IMR-90 (cell line): Measurements from ENCODE around the gene MT1E. TPM values are rescaled to one million over a fixed set of nuclear protein-coding genes. Genes with fewer than 3 reads are reported as not detected.

Experiments
- ATAC-seq: fragments of 200-7000 bp; cut with Tn5 transposase; 2 replicates; pipeline ENCODE4 v1.9.1; 2020; ENCODE audit warnings: low read depth, mild to moderate bottlenecking, moderate library complexity
- BruUV-seq: library from RNA; stranded (reverse); fragments of 400-500 nt; replicated peaks from 2 replicates; lab custom pipeline; 2021; lab: Mats Ljungman, UMichigan
- CTCF ChIA-PET: fragments of 300-600 bp; formaldehyde crosslinking; extraction: SDS; loops from one replicate; lab custom pipeline; 2021; ENCODE audit warnings: antibody characterized with exemption; lab: Yijun Ruan, JAX
- POLR2A ChIA-PET: fragments of 300-600 bp; sonication (Branson Sonifier 250); formaldehyde crosslinking; loops from one replicate; lab custom pipeline; 2022; ENCODE audit warnings: antibody characterized with exemption; ENCODE audit not compliant: unreplicated experiment; lab: Charles Lee
- DNase-seq: peaks from one replicate; pipeline ENCODE4 v3.0.0; 2013
- H2AFZ ChIP-seq: replicated peaks from 2 replicates; pipeline ENCODE3; 2013; ENCODE audit warnings: low read length, mild to moderate bottlenecking; ENCODE audit not compliant: poor library complexity
- H2AK5ac ChIP-seq: 2 replicates; pipeline ENCODE4 v1.6.1; 2013; ENCODE audit warnings: low read depth, low read length, inconsistent platforms
- H2AK9ac ChIP-seq: replicated peaks from 2 replicates; pipeline ENCODE3; 2013; ENCODE audit warnings: mild to moderate bottlenecking, low read depth, low read length, moderate library complexity; ENCODE audit not compliant: poor library complexity
- H2BK120ac ChIP-seq: 2 replicates; pipeline ENCODE4 v1.6.1; 2013; ENCODE audit warnings: low read depth, low read length, inconsistent platforms
- H2BK15ac ChIP-seq: 3 replicates; pipeline ENCODE4 v1.6.1; 2013; ENCODE audit warnings: low read depth, low read length, inconsistent platforms
- H2BK20ac ChIP-seq: 2 replicates; pipeline ENCODE4 v1.6.1; 2013; ENCODE audit warnings: low read depth, mild to moderate bottlenecking, inconsistent platforms, low read length, moderate library complexity
- H2BK5ac ChIP-seq: 2 replicates; pipeline ENCODE4 v1.6.1; 2013; ENCODE audit warnings: mild to moderate bottlenecking, low read depth, low read length, inconsistent platforms; ENCODE audit not compliant: poor library complexity, severe bottlenecking
- H3K14ac ChIP-seq: replicated peaks from 2 replicates; pipeline ENCODE4 v1.6.1; 2013; ENCODE audit warnings: low read depth, low read length, inconsistent platforms
- H3K18ac ChIP-seq: 2 replicates; pipeline ENCODE4 v1.6.1; 2013; ENCODE audit warnings: low read depth, low read length, control low read depth
- H3K23ac ChIP-seq: 2 replicates; pipeline ENCODE4 v1.6.1; 2013; ENCODE audit warnings: low read depth, low read length, inconsistent platforms
- H3K27ac ChIP-seq: 2 replicates; pipeline ENCODE4 v1.5.1; 2013; ENCODE audit warnings: mild to moderate bottlenecking, control low read depth, low read length; ENCODE audit not compliant: insufficient read depth
- H3K27me3 ChIP-seq: 2 replicates; pipeline ENCODE4 v1.6.1; 2013; ENCODE audit warnings: low read length; ENCODE audit not compliant: control insufficient read depth, insufficient read depth
- H3K36me3 ChIP-seq: 2 replicates; pipeline ENCODE4 v1.6.1; 2013; ENCODE audit warnings: low read length, mixed read lengths; ENCODE audit not compliant: control insufficient read depth, insufficient read depth
- H3K4ac ChIP-seq: 2 replicates; pipeline ENCODE4 v1.6.1; 2013; ENCODE audit warnings: low read depth, low read length, inconsistent platforms
- H3K4me1 ChIP-seq: 2 replicates; pipeline ENCODE4 v1.6.1; 2013; ENCODE audit warnings: low read length, mixed read lengths; ENCODE audit not compliant: control insufficient read depth, insufficient read depth
- H3K4me2 ChIP-seq: 2 replicates; pipeline ENCODE4 v1.6.1; 2013; ENCODE audit warnings: low read depth, mild to moderate bottlenecking, control low read depth, low read length, moderate library complexity
- H3K4me3 ChIP-seq: 2 replicates; pipeline ENCODE4 v1.5.1; 2013; ENCODE audit warnings: low read depth, mild to moderate bottlenecking, control low read depth, low read length, moderate library complexity; ENCODE audit not compliant: insufficient read depth
- H3K56ac ChIP-seq: 2 replicates; pipeline ENCODE4 v1.6.1; 2013; ENCODE audit warnings: low read length, inconsistent platforms; ENCODE audit not compliant: insufficient read depth; ENCODE audit errors: extremely low read depth
- H3K79me1 ChIP-seq, 2 experiments: 2 replicates each; pipeline ENCODE4 v1.6.1; 2013; ENCODE audit warnings: low read length in 2 of 2, inconsistent platforms in 1 of 2, low read depth in 1 of 2
- H3K9ac ChIP-seq: 2 replicates; pipeline ENCODE4 v1.6.1; 2013; ENCODE audit warnings: low read depth, low read length, control low read depth
- H3K9me1 ChIP-seq: 2 replicates; pipeline ENCODE4 v1.6.1; 2013; ENCODE audit warnings: low read length, inconsistent platforms; ENCODE audit not compliant: insufficient read depth
- H3K9me3 ChIP-seq: 2 replicates; pipeline ENCODE4 v1.6.1; 2013; ENCODE audit warnings: low read length; ENCODE audit not compliant: control insufficient read depth, insufficient read depth
- H4K20me1 ChIP-seq: 2 replicates; pipeline ENCODE4 v1.6.1; 2013; ENCODE audit warnings: low read length, inconsistent platforms; ENCODE audit not compliant: insufficient read depth
- H4K5ac ChIP-seq: 2 replicates; pipeline ENCODE4 v1.6.1; 2013; ENCODE audit warnings: mild to moderate bottlenecking, low read depth, low read length, control low read depth
- H4K8ac ChIP-seq, 2 experiments: 2 replicates each; pipeline ENCODE4 v1.6.1; 2013; ENCODE audit warnings: low read depth in 2 of 2, low read length in 2 of 2, control low read depth in 1 of 2, inconsistent platforms in 1 of 2
- H4K91ac ChIP-seq: 2 replicates; pipeline ENCODE4 v1.6.1; 2013; ENCODE audit warnings: low read depth, low read length, inconsistent platforms; ENCODE audit not compliant: insufficient read depth
- BHLHE40 ChIP-seq: fragments of 150-350 bp; IDR thresholded peaks from 2 replicates; pipeline ENCODE4 v1.6.1; 2016; ENCODE audit warnings: mild to moderate bottlenecking, low read depth, low read length
- CEBPB ChIP-seq: IDR thresholded peaks from 2 replicates; pipeline ENCODE4 v1.6.1; 2012; ENCODE audit warnings: low read depth, low read length, improper control_type of control experiment
- MAFK ChIP-seq: IDR thresholded peaks from 2 replicates; pipeline ENCODE4 v1.6.1; 2012; ENCODE audit warnings: low read depth, low read length, improper control_type of control experiment
- POLR2A ChIP-seq: IDR thresholded peaks from 2 replicates; pipeline ENCODE4 v1.6.1; 2012; ENCODE audit warnings: mild to moderate bottlenecking, low read depth, low read length
- RAD21 ChIP-seq: IDR thresholded peaks from 2 replicates; pipeline ENCODE4 v1.6.1; 2012; ENCODE audit warnings: low read length, improper control_type of control experiment
- SMC3 ChIP-seq: fragments of 150-350 bp; IDR thresholded peaks from 2 replicates; pipeline ENCODE4 v1.6.1; 2016; ENCODE audit warnings: low read depth, mild to moderate bottlenecking, antibody characterized with exemption, low read length, moderate library complexity
- WGBS, 2 experiments: methylation state at CpG; one replicate each; pipeline versions ENCODE4 v1.1.5 to v1.1.7; 2013; ENCODE audit warnings: missing lambda C conversion rate in 2 of 2; ENCODE audit not compliant: insufficient read length in 1 of 2; ENCODE audit errors: extremely low coverage in 2 of 2; 5-methylcytosine and 5-hydroxymethylcytosine counted together
- dilution Hi-C: fragments of 300-500 bp; cut with HindIII; formaldehyde crosslinking; loops from one replicate; pipeline ENCODE4 v1.14.3; 2018; ENCODE audit warnings: low sequenced_read_pairs; ENCODE audit not compliant: unreplicated experiment
- in situ Hi-C: fragments of 300-500 bp; cut with MboI; formaldehyde crosslinking; loops from 3 replicates; pipeline ENCODE4 v1.14.3; 2019; ENCODE audit warnings: low sequenced_read_pairs, inconsistent platforms, mixed read lengths
- intact Hi-C: fragments of 100-400 bp; cut with micrococcal nuclease; formaldehyde crosslinking; loops from 2 replicates; pipeline ENCODE4 v1.10.0; 2022
- polyA plus RNA-seq, 3 experiments: library from polyadenylated mRNA; depleted of rRNA; stranded (reverse); fragments of >200 nt; gene quantifications; 2 replicates each; pipeline ENCODE4 v1.2.3, GENCODE V29; 2012; ENCODE audit warnings: low replicate concordance in 1 of 3
- total RNA-seq: library from RNA; depleted of rRNA; stranded (reverse); fragments of >200 nt; gene quantifications from 2 replicates; pipeline ENCODE4 v1.2.3, GENCODE V29; 2012
- TF ChIP-seq, protein P1 (sequence below): conservative IDR thresholded peaks from 2 replicates; pipeline ENCODE4 v1.5.1; 2012; ENCODE audit warnings: mild to moderate bottlenecking, low read depth, low read length, improper control_type of control experiment

MT1E gene
- total and polyA plus RNA-seq, 2 of the 4 experiments (the other 2 are of a cell fraction), result 137 to 821 TPM

- Histone ChIP-seq H3K9ac (no peak within 1 kb of the TSS), H3K18ac (no peak within 1 kb of the TSS), H4K5ac (no peak within 1 kb of the TSS), H4K91ac (no peak within 1 kb of the TSS), H3K23ac (peak within 1 kb of the TSS; percentile 13), H2AK5ac (no peak within 1 kb of the TSS), H3K56ac (no peak within 1 kb of the TSS), H4K20me1 (no peaks in the 10 kb centered on the region), H3K4me1 (peaks cover 2% of the 10 kb centered on the region; the same call in 1 of the 2 replicates), H2AFZ (peak within 1 kb of the TSS; percentile 73), H3K14ac (no peak within 1 kb of the TSS), H2BK5ac (no peak within 1 kb of the TSS), H2BK120ac (no peak within 1 kb of the TSS), H3K9me1 (peaks cover 3% of the 10 kb centered on the region; the same call in 1 of the 2 replicates), H2AK9ac (no peak within 1 kb of the TSS), H3K4ac (no peak within 1 kb of the TSS), H3K79me1 (no peaks in the 10 kb centered on the region), H3K4me3 (peak within 1 kb of the TSS; percentile 2; the same call in 1 of the 2 replicates), H4K8ac (no peak within 1 kb of the TSS), H3K36me3 (no peaks in the 10 kb centered on the region), H3K4me2 (peak within 1 kb of the TSS; percentile 27), H2BK15ac (no peak within 1 kb of the TSS), H3K27ac (no peak within 1 kb of the TSS), H3K9me3 (no peaks in the 10 kb centered on the region), H3K27me3 (peaks cover 78% of the 10 kb centered on the region), H2BK20ac (no peak within 1 kb of the TSS)
- no TSS peak for BruUV-seq
- intact Hi-C loops, result no loop called here
- TF ChIP-seq SMC3, result no peak
- TF ChIP-seq CEBPB, result no peak
- TF ChIP-seq MAFK, result no peak
- no peak for TF ChIP-seq RAD21
- TF ChIP-seq BHLHE40, result no peak
- TF ChIP-seq POLR2A, result no peak
- TF ChIP-seq, protein P1, sequence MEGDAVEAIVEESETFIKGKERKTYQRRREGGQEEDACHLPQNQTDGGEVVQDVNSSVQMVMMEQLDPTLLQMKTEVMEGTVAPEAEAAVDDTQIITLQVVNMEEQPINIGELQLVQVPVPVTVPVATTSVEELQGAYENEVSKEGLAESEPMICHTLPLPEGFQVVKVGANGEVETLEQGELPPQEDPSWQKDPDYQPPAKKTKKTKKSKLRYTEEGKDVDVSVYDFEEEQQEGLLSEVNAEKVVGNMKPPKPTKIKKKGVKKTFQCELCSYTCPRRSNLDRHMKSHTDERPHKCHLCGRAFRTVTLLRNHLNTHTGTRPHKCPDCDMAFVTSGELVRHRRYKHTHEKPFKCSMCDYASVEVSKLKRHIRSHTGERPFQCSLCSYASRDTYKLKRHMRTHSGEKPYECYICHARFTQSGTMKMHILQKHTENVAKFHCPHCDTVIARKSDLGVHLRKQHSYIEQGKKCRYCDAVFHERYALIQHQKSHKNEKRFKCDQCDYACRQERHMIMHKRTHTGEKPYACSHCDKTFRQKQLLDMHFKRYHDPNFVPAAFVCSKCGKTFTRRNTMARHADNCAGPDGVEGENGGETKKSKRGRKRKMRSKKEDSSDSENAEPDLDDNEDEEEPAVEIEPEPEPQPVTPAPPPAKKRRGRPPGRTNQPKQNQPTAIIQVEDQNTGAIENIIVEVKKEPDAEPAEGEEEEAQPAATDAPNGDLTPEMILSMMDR, result no peak
- 1% methylated on average over 26 of the region's 46 CpGs; no CpG with 5 or more reads in 1 of the 2 experiments for WGBS, 2 experiments
- POLR2A ChIA-PET, result no interaction called here
- DNase-seq, result peak; percentile 28
- ATAC-seq, result peak; percentile 32
- dilution Hi-C loops, result no loop called here
- in situ Hi-C loops, result no loop called here
- CTCF ChIA-PET, result no interaction called here
Measured at GRCh38 chr16:56657555-56658326, 32.2 kb downstream of the MT1E start, which contains the start of gene MT1F. TSS of gene MT1F (plus strand) at chr16:56657959. CDS start at chr16:56658059, 100 bp downstream.
